ENCODE results near the gene NOTCH4. TPM values are rescaled to one million over a fixed set of nuclear protein-coding genes. Genes with fewer than 3 reads are reported as not detected.
A peak's percentile ranks its signal among the peaks of the same experiment; 100 is the strongest.

Gene NOTCH4
- total and polyA plus RNA-seq, 9 of the 15 experiments (the other 6 are each of a cell fraction or from before 2014, with no cell fraction given) = 0.24 to 4.3 (median 1.7) TPM

DNA sequence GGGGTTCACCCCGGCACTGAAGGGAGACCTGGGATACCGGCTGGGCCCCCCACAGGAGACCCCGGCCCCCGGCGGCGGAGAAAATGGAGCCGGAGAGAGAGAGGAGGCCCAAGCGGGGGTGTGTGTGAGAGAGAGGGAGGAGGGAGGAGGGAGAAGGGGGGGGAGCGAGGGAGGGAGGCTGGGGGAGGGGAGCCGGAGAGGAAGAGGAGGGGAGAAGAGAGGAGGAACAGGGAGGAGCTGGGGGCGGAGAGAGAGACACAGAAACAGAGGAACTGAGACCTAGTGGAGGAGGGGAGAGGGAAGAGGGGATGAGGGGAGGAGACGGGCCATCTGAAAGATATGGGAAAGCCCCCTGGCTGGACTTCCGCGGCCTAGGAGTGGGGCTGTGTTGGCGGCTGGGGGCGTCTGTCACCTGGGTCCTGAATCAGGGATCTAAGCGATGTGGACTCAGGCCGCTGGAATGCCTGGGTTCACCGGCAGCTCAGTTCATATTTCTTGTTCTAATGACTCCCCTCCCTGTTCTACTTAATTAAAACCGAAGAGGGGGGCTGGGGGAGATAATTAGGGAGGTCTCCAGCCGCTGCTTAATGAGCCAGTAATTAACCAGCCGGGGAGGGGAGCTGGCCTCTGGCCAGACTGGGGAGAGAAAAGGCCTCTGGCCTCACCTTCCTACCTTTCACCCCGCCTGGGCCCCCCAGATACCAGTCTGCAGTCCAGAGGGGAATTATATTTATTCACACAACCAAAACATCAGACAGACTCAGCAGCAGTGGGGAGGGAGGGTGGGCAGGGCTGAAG lies 33.6 kb downstream of the NOTCH4 start, which contains the start of gene PBX2 (continued):
- TF ChIP-seq, protein P1, sequence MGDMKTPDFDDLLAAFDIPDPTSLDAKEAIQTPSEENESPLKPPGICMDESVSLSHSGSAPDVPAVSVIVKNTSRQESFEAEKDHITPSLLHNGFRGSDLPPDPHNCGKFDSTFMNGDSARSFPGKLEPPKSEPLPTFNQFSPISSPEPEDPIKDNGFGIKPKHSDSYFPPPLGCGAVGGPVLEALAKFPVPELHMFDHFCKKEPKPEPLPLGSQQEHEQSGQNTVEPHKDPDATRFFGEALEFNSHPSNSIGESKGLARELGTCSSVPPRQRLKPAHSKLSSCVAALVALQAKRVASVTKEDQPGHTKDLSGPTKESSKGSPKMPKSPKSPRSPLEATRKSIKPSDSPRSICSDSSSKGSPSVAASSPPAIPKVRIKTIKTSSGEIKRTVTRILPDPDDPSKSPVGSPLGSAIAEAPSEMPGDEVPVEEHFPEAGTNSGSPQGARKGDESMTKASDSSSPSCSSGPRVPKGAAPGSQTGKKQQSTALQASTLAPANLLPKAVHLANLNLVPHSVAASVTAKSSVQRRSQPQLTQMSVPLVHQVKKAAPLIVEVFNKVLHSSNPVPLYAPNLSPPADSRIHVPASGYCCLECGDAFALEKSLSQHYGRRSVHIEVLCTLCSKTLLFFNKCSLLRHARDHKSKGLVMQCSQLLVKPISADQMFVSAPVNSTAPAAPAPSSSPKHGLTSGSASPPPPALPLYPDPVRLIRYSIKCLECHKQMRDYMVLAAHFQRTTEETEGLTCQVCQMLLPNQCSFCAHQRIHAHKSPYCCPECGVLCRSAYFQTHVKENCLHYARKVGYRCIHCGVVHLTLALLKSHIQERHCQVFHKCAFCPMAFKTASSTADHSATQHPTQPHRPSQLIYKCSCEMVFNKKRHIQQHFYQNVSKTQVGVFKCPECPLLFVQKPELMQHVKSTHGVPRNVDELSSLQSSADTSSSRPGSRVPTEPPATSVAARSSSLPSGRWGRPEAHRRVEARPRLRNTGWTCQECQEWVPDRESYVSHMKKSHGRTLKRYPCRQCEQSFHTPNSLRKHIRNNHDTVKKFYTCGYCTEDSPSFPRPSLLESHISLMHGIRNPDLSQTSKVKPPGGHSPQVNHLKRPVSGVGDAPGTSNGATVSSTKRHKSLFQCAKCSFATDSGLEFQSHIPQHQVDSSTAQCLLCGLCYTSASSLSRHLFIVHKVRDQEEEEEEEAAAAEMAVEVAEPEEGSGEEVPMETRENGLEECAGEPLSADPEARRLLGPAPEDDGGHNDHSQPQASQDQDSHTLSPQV (IDR thresholded peaks at IDR 0.05) = peak; percentile 35; the same call in 1 of the 2 replicates
- TF ChIP-seq ZNF121 (CRISPR knock-in tag; conservative IDR thresholded peaks at IDR 0.05) (no peak), YBX1 (IDR thresholded peaks at IDR 0.05) (no peak), POLR2A (conservative IDR thresholded peaks at IDR 0.05) (peak; percentile 80), L3MBTL2 (IDR thresholded peaks at IDR 0.05) (no peak), IRF2 (CRISPR knock-in tag; IDR thresholded peaks at IDR 0.05) (no peak), TARDBP (IDR thresholded peaks at IDR 0.05) (no peak), JUNB (CRISPR knock-in tag; conservative IDR thresholded peaks at IDR 0.05) (no peak), MTA3 (IDR thresholded peaks at IDR 0.05; ENCODE audit: borderline replicate concordance) (peak; percentile 58; the same call in 1 of the 2 replicates), ZNF263 (CRISPR knock-in tag; IDR thresholded peaks at IDR 0.05; ENCODE audit: borderline replicate concordance) (peak; percentile 100), ZNF212 (CRISPR knock-in tag; IDR thresholded peaks at IDR 0.05) (no peak), PYGO2 (tag; IDR thresholded peaks at IDR 0.05) (no peak), TOE1 (IDR thresholded peaks at IDR 0.05; ENCODE audit: borderline replicate concordance) (peak; percentile 89), TOE1 (CRISPR knock-in tag; IDR thresholded peaks at IDR 0.05; ENCODE audit: borderline replicate concordance, low read depth) (no peak), PCBP1 (IDR thresholded peaks at IDR 0.05; ENCODE audit: low read depth, low read length, poor library complexity, severe bottlenecking) (no peak)
- TF ChIP-seq, protein P2, sequence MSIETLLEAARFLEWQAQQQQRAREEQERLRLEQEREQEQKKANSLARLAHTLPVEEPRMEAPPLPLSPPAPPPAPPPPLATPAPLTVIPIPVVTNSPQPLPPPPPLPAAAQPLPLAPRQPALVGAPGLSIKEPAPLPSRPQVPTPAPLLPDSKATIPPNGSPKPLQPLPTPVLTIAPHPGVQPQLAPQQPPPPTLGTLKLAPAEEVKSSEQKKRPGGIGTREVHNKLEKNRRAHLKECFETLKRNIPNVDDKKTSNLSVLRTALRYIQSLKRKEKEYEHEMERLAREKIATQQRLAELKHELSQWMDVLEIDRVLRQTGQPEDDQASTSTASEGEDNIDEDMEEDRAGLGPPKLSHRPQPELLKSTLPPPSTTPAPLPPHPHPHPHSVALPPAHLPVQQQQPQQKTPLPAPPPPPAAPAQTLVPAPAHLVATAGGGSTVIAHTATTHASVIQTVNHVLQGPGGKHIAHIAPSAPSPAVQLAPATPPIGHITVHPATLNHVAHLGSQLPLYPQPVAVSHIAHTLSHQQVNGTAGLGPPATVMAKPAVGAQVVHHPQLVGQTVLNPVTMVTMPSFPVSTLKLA (conservative IDR thresholded peaks at IDR 0.05) = peak; percentile 50 to 61; a peak in 2 of 4 replicates
- TF ChIP-seq, protein P3, sequence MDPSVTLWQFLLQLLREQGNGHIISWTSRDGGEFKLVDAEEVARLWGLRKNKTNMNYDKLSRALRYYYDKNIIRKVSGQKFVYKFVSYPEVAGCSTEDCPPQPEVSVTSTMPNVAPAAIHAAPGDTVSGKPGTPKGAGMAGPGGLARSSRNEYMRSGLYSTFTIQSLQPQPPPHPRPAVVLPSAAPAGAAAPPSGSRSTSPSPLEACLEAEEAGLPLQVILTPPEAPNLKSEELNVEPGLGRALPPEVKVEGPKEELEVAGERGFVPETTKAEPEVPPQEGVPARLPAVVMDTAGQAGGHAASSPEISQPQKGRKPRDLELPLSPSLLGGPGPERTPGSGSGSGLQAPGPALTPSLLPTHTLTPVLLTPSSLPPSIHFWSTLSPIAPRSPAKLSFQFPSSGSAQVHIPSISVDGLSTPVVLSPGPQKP (CRISPR knock-in tag; IDR thresholded peaks at IDR 0.05) = no peak
- TF ChIP-seq, protein P4, sequence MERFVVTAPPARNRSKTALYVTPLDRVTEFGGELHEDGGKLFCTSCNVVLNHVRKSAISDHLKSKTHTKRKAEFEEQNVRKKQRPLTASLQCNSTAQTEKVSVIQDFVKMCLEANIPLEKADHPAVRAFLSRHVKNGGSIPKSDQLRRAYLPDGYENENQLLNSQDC (CRISPR knock-in tag; IDR thresholded peaks at IDR 0.05) = no peak
- TF ChIP-seq, protein P5, sequence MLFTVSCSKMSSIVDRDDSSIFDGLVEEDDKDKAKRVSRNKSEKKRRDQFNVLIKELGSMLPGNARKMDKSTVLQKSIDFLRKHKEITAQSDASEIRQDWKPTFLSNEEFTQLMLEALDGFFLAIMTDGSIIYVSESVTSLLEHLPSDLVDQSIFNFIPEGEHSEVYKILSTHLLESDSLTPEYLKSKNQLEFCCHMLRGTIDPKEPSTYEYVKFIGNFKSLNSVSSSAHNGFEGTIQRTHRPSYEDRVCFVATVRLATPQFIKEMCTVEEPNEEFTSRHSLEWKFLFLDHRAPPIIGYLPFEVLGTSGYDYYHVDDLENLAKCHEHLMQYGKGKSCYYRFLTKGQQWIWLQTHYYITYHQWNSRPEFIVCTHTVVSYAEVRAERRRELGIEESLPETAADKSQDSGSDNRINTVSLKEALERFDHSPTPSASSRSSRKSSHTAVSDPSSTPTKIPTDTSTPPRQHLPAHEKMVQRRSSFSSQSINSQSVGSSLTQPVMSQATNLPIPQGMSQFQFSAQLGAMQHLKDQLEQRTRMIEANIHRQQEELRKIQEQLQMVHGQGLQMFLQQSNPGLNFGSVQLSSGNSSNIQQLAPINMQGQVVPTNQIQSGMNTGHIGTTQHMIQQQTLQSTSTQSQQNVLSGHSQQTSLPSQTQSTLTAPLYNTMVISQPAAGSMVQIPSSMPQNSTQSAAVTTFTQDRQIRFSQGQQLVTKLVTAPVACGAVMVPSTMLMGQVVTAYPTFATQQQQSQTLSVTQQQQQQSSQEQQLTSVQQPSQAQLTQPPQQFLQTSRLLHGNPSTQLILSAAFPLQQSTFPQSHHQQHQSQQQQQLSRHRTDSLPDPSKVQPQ (CRISPR knock-in tag; IDR thresholded peaks at IDR 0.05; ENCODE audit: borderline replicate concordance) = no peak

All from K562 (cell line).